NT2/D1 (cell line): ENCODE measurements around the gene SH3BP5.

Experiments used
- DNase-seq: peaks from one replicate; pipeline ENCODE4 v3.0.0-alpha.2; 2011; ENCODE audit warnings: low read depth, low spot score
- H3K27me3 ChIP-seq: 2 replicates; pipeline ENCODE4 v1.6.0; 2011; ENCODE audit warnings: mild to moderate bottlenecking; ENCODE audit not compliant: insufficient read length, insufficient read depth
- H3K36me3 ChIP-seq: 2 replicates; pipeline ENCODE4 v1.6.1; 2011; ENCODE audit warnings: mild to moderate bottlenecking, low read length, mixed read lengths; ENCODE audit not compliant: insufficient read depth, insufficient read length
- H3K4me1 ChIP-seq: 2 replicates; pipeline ENCODE4 v1.5.1; 2011; ENCODE audit not compliant: insufficient read depth, insufficient read length
- H3K4me3 ChIP-seq: 2 replicates; pipeline ENCODE4 v1.5.1; 2011; ENCODE audit warnings: low read depth; ENCODE audit not compliant: insufficient read length
- H3K9ac ChIP-seq: 2 replicates; pipeline ENCODE4 v1.6.0; 2011; ENCODE audit warnings: low read depth; ENCODE audit not compliant: insufficient read length
- H3K9me3 ChIP-seq: 2 replicates; pipeline ENCODE4 v1.5.1; 2011; ENCODE audit warnings: mild to moderate bottlenecking, low read length; ENCODE audit not compliant: insufficient read depth
- SUZ12 ChIP-seq: IDR thresholded peaks from 2 replicates; pipeline ENCODE4 v1.6.1; 2011; ENCODE audit not compliant: insufficient read length, insufficient read depth; ENCODE audit errors: extremely low read depth
- YY1 ChIP-seq: IDR thresholded peaks from 2 replicates; pipeline ENCODE4 v1.6.1; 2011; ENCODE audit not compliant: insufficient read length, insufficient read depth
- ZNF274 ChIP-seq: IDR thresholded peaks from 2 replicates; pipeline ENCODE4 v1.6.1; 2011; ENCODE audit warnings: mild to moderate bottlenecking, low read depth, low read length

Gene SH3BP5

DNA sequence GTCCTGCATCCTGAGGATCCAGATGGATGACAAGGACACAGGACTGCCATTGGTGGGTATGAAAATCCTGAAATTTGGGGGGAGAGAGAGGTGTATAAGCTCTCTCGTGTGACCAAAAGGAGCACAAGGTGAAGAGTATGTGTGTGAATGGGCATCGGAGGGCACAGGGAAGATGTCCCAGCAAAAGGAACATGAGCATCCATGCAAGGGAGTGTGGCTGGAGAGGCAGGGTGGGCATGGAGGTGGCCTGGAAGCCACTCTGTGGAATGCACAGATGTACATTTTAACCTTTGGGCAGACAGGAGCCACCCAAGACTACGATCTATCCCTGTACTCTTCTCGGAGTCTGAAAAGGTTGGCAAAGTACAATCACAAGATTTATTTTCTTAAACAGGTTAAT lies 71.9 kb downstream of the SH3BP5 start:
- DNase-seq, result no peak
- Histone ChIP-seq H3K9ac (no peak overlapping the region), H3K36me3 (peaks cover 67% of the 10 kb centered on the region), H3K9me3 (no peaks in the 10 kb centered on the region), H3K4me3 (no peak overlapping the region), H3K27me3 (no peaks in the 10 kb centered on the region), H3K4me1 (no peaks in the 10 kb centered on the region)
- TF ChIP-seq ZNF274, result no peak
- no peak for TF ChIP-seq YY1
- TF ChIP-seq SUZ12, result no peak

- H3K27me3 ChIP-seq, result no peaks in the 10 kb centered on the region
- H3K4me1 ChIP-seq, result no peaks in the 10 kb centered on the region
- H3K9ac ChIP-seq, result no peak overlapping the region
- no peak for DNase-seq
- H3K4me3 ChIP-seq, result no peak overlapping the region
- no peaks in the 10 kb centered on the region for H3K9me3 ChIP-seq
- TF ChIP-seq ZNF274 (no peak), SUZ12 (no peak), YY1 (no peak)
- H3K36me3 ChIP-seq, result peaks cover 81% of the 10 kb centered on the region
Observed at GRCh38 chr3:15258720-15259119, 73.7 kb downstream of the SH3BP5 start.

DNA sequence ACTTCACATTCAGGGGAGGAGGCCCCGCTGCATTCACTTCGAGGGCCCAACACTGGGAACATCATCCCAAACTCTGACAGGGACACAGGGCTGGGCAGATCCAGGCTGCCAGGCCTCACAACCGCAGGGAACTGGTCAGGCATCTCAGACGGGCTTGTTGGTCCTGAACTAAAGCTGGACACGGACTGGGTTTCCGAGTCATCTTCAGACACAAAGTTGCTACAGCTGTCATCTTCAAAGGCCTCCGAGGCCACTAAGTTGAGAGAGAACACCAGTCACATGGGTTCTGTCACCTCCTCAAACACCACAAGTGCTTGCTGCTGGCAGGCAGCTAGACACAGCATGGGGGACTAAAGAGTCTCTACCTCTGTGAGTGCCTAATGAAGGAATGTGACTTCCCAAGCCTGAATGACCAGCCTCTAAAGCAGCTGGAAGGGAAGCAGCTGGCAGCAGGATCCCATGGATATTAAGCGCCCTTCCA lies 75.5 kb downstream of the SH3BP5 start:
- Histone ChIP-seq H3K4me1 (no peaks in the 10 kb centered on the region), H3K9me3 (no peaks in the 10 kb centered on the region), H3K27me3 (no peaks in the 10 kb centered on the region), H3K9ac (no peak overlapping the region), H3K36me3 (peaks cover 97% of the 10 kb centered on the region), H3K4me3 (no peak overlapping the region)
- no peak for DNase-seq
- TF ChIP-seq YY1, result no peak
- TF ChIP-seq ZNF274, result no peak
- no peak for TF ChIP-seq SUZ12

GRCh38 chr3:15255215-15255614 lies 77.2 kb downstream of the SH3BP5 start:
- no peaks in the 10 kb centered on the region for H3K4me1 ChIP-seq
- DNase-seq, result no peak
- H3K4me3 ChIP-seq, result no peak overlapping the region
- no peak overlapping the region for H3K9ac ChIP-seq
- TF ChIP-seq YY1, result no peak
- no peak for TF ChIP-seq SUZ12
- TF ChIP-seq ZNF274, result no peak
- no peaks in the 10 kb centered on the region for H3K9me3 ChIP-seq
- no peaks in the 10 kb centered on the region for H3K27me3 ChIP-seq
- H3K36me3 ChIP-seq, result peaks cover 97% of the 10 kb centered on the region

DNA sequence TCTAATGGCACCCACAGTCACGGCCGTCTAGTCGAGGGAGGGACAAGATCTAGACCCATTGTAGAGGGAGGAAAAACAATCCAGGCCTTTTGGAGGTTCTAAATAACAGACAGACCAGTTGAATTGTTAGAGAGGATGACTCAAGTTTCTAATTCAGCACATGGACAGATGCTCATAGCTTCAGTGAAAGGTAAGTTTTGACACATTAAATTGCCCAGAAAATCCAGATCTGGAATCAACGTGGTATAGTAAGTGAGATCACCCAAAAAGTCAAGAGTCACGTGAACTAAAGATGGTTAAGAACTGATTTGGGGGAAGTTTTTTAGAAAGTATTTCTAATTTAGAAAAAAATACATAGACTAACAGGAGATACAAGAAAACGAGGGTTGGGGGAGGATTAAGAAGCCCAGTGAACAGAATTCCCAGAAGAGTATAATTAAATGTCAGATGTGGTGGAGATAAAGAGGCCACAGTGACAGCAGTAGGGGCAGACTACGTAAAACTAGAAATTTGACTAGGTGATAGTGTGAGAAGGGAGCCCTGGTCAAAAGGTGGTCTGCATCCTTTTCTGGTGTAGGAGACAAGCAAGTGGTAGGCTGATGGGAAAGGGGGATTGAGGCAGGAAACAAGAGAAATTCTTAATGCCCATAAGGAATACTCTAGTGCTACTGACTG lies 79.2 kb downstream of the SH3BP5 start:
- TF ChIP-seq ZNF274, result no peak
- TF ChIP-seq YY1, result no peak
- no peak for TF ChIP-seq SUZ12
- no peak overlapping the region for H3K4me3 ChIP-seq
- no peak overlapping the region for H3K9ac ChIP-seq
- H3K36me3 ChIP-seq, result peaks cover 96% of the 10 kb centered on the region
- H3K4me1 ChIP-seq, result no peaks in the 10 kb centered on the region
- H3K27me3 ChIP-seq, result no peaks in the 10 kb centered on the region
- no peaks in the 10 kb centered on the region for H3K9me3 ChIP-seq
- DNase-seq, result no peak

GRCh38 chr3:15246186-15246585 lies 86.2 kb downstream of the SH3BP5 start:
- H3K36me3 ChIP-seq, result peaks cover 89% of the 10 kb centered on the region
- TF ChIP-seq YY1, result no peak
- no peak overlapping the region for H3K4me3 ChIP-seq
- H3K9ac ChIP-seq, result no peak overlapping the region
- no peaks in the 10 kb centered on the region for H3K9me3 ChIP-seq
- no peaks in the 10 kb centered on the region for H3K4me1 ChIP-seq
- no peaks in the 10 kb centered on the region for H3K27me3 ChIP-seq
- DNase-seq, result no peak

DNA sequence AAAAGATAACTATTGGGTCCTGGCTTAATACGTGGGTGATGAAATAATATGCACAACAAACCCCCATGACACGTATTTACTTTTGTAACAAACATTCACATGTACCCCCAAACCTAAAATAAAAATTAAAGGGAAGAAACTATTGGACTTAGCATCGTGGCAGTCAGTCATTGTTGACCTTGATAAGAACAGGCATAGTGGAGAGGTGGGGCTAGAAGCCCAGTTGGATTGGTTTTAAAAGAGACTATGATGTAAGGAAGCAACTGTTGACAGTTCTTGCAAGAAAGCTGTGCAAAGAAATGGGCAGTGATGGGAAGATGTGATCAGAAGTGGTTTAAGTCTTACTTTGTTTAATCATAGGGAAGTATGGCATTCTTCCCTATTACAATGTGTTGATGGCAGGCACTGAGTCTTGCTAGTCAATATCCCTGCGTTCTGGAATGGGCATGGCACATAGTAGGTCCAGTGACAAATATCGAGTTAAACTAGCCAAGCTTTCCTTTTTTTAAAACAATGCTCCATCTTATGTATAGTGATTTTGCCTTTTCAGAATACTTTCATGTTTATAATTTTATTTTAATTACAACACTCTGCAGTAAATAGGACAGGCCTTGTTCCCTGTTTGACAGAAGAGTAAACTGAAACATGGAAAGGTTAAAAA lies 88.4 kb downstream of the SH3BP5 start:
- H3K4me3 ChIP-seq, result no peak overlapping the region
- no peaks in the 10 kb centered on the region for H3K27me3 ChIP-seq
- no peak for DNase-seq
- H3K4me1 ChIP-seq, result no peaks in the 10 kb centered on the region
- H3K9ac ChIP-seq, result no peak overlapping the region
- no peak for TF ChIP-seq YY1
- no peak for TF ChIP-seq ZNF274
- no peak for TF ChIP-seq SUZ12
- H3K9me3 ChIP-seq, result no peaks in the 10 kb centered on the region
- H3K36me3 ChIP-seq, result peaks cover 89% of the 10 kb centered on the region
